Measurements from ENCODE around the gene HM13. TPM values are rescaled to one million over a fixed set of nuclear protein-coding genes. Genes with fewer than 3 reads are reported as not detected.
A peak's percentile ranks its signal among the peaks of the same experiment; 100 is the strongest.
"Not testable (repeated sequence)": the region's sequence is repeated elsewhere in the genome, so short reads cannot be mapped to it uniquely, and the experiment has no call there.

HM13 gene
- total RNA-seq, 2 experiments from 2014 or later: 151 to 152 TPM

DNA sequence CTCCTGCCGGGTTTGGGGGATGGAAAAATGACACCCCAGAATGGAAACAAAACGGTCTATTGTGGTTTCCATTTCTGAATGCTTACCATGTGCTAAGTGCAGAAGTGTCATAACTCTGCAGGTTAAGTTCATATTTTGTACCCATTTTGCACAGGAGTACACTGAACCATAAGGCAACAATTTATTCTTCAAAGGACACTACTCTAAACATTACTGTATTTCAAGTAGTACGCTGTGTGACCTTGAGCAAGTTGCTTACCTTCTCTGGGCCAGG, 81.1 kb downstream of the HM13 start:
- DNase-seq: no peak
- no peaks in the 10 kb centered on the region for H3K4me1 Mint-ChIP-seq
- no peaks in the 10 kb centered on the region for H3K36me3 Mint-ChIP-seq
- H3K27ac Mint-ChIP-seq: no peak overlapping the region
- H3K9me3 Mint-ChIP-seq (ENCODE audit: low read depth): no peaks in the 10 kb centered on the region
- ATAC-seq: no peak
- CTCF ChIA-PET: interaction anchor here (2.7 kb wide), 1 partner anchor 18 kb away, joined by 14 read pairs; no protein-coding TSS in a partner anchor
- H3K4me3 Mint-ChIP-seq: no peak overlapping the region
- H3K27me3 Mint-ChIP-seq: peaks cover 36% of the 10 kb centered on the region

- H3K4me1 Mint-ChIP-seq: no peaks in the 10 kb centered on the region
- peaks cover 36% of the 10 kb centered on the region for H3K27me3 Mint-ChIP-seq
- H3K9me3 Mint-ChIP-seq (ENCODE audit: low read depth): no peaks in the 10 kb centered on the region
- no peaks in the 10 kb centered on the region for H3K36me3 Mint-ChIP-seq
- H3K4me3 Mint-ChIP-seq: no peak overlapping the region
- DNase-seq (no peak), ATAC-seq (no peak)
- no peak overlapping the region for H3K27ac Mint-ChIP-seq
- CTCF ChIA-PET: interaction anchor here (2.7 kb wide), 1 partner anchor 17 kb away, joined by 14 read pairs; no protein-coding TSS in a partner anchor
Observed at GRCh38 chr20:31595654-31596411, 81.6 kb downstream of the HM13 start.

DNA sequence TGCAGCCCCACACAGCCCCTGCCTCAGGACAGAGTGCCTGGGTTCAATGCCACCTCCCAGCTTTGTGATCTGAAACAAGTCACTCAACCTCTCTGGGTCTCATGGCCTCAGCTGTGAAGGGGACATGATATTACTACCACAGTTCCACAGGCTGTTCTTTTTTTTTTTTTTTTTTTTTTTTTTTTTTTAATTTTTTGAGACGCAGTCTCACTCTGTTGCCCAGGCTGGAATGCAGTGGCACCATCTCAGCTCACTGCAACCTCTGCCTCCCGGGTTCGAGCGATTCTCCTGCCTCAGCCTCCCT, 82.1 kb downstream of the HM13 start:
- H3K27me3 Mint-ChIP-seq: peaks cover 31% of the 10 kb centered on the region
- DNase-seq; H3K4me3 Mint-ChIP-seq; H3K9me3 Mint-ChIP-seq (ENCODE audit: low read depth); H3K36me3 Mint-ChIP-seq; H3K27ac Mint-ChIP-seq; H3K4me1 Mint-ChIP-seq: not testable (repeated sequence)
- ATAC-seq: peak; percentile 12
- CTCF ChIA-PET: interaction anchor here (2.7 kb wide), 1 partner anchor 17 kb away, joined by 14 read pairs; no protein-coding TSS in a partner anchor

DNA sequence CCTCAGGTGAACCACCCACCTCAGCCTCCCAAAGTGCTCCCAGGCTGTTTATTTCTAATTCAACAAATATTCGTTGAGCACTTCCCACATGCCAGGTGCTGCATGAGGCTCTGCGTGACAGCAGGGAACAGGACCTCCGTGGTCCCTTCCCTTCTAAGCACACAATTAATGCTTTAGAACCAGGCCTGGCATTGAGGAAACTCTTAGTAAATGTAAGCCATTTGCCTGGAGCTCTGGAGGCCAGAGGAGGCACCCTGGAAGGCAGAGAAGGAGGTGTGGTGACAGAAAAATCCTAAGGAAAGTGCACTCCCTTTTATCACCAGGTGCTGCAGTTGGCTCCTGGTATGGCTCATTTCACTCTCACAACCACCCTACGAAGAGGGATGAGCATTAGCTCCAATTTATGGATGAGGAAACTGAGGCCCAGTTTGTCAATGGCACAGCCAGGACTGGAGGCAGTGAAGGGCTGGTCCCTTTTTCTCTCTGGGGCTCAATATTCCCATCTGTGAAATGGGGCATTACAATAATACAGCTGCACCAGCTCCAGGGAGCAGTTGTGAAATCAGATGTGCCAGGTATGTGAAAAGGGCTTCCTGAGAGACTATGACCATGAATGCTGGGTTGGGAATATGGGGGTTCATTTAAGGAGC, 82.7 kb downstream of the HM13 start:
- Mint-ChIP-seq H3K4me3 (no peak overlapping the region), H3K27ac (no peak overlapping the region), H3K36me3 (no peaks in the 10 kb centered on the region), H3K4me1 (no peaks in the 10 kb centered on the region), H3K27me3 (peaks cover 32% of the 10 kb centered on the region), H3K9me3 (ENCODE audit: low read depth) (no peaks in the 10 kb centered on the region)
- ATAC-seq (no peak), DNase-seq (no peak)
- CTCF ChIA-PET: interaction anchor here (1.5 to 2.7 kb wide), 2 partner anchors 10 to 16 kb away, joined by 3 to 14 read pairs; no protein-coding TSS in a partner anchor

DNA sequence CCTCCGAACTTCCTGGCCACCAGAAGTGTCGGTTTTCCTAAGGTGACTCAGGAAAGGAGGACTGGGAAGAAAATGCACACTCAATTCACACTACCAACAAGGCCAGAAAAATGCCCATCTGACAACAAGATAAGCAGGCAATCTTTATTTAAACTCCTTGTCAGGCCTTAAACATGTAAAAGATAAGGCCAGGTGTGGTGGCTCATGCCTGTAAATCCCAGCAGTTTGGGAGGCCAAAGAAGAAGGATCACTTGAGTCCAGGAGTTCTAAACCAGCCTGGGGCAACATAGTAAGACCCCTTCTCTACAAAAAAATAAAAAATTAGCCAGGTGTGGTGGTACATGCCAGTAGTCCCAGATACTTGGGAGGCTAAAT, 83.2 kb downstream of the HM13 start:
- no peak for DNase-seq
- no peak for ATAC-seq
- Mint-ChIP-seq H3K4me3 (no peak overlapping the region), H3K27ac (no peak overlapping the region), H3K27me3 (peaks cover 36% of the 10 kb centered on the region), H3K9me3 (ENCODE audit: low read depth) (no peaks in the 10 kb centered on the region), H3K36me3 (no peaks in the 10 kb centered on the region), H3K4me1 (peaks cover 1% of the 10 kb centered on the region)
- CTCF ChIA-PET: interaction anchor here (0.6 to 3.5 kb wide), 4 partner anchors 9 to 50 kb away, joined by 3 to 15 read pairs (median 8); a partner anchor contains a TSS

DNA sequence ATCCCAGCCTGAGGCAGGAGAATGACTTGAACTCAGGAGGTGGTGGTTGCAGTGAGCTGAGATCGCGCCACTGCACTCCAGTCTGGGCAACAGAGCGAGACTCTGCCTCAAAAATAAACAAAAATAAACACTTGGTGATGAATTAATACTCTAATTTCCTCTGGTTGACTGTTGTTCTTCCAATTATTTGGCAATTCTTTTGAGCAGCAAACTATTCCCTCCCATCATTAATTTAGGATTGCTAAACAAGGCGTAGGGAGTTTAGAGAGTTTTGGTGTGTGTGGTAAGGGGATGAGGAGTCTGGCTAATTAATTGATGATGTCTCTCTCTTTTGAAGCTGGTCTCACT, 88.2 kb downstream of the HM13 start:
- no peak overlapping the region for H3K27ac Mint-ChIP-seq
- no peaks in the 10 kb centered on the region for H3K9me3 Mint-ChIP-seq (ENCODE audit: low read depth)
- no peak for ATAC-seq
- CTCF ChIA-PET: interaction anchor here (0.9 to 22.6 kb wide), 4 partner anchors 10 to 122 kb away, joined by 4 to 1101 read pairs (median 46); partner anchors contain the start of gene BCL2L1
- H3K27me3 Mint-ChIP-seq: peaks cover 63% of the 10 kb centered on the region
- peaks cover 30% of the 10 kb centered on the region for H3K4me1 Mint-ChIP-seq
- H3K4me3 Mint-ChIP-seq: no peak overlapping the region
- no peaks in the 10 kb centered on the region for H3K36me3 Mint-ChIP-seq
- no peak for DNase-seq

- DNase-seq (peak; percentile 91), ATAC-seq (peak; percentile 74)
- Mint-ChIP-seq H3K36me3 (no peaks in the 10 kb centered on the region), H3K27ac (peak overlapping the region; percentile 49), H3K9me3 (ENCODE audit: low read depth) (no peaks in the 10 kb centered on the region), H3K27me3 (peaks cover 65% of the 10 kb centered on the region), H3K4me1 (peaks cover 30% of the 10 kb centered on the region), H3K4me3 (peak overlapping the region; percentile 21)
- CTCF ChIA-PET: interaction anchor here (0.9 to 22.6 kb wide), 4 partner anchors 10 to 121 kb away, joined by 4 to 1101 read pairs (median 46); partner anchors contain the start of gene BCL2L1
Observed at GRCh38 chr20:31602779-31603441, 88.7 kb downstream of the HM13 start.

- Mint-ChIP-seq H3K27ac (peak overlapping the region; percentile 47), H3K9me3 (ENCODE audit: low read depth) (no peaks in the 10 kb centered on the region), H3K4me1 (peaks cover 30% of the 10 kb centered on the region), H3K27me3 (peaks cover 66% of the 10 kb centered on the region), H3K36me3 (no peaks in the 10 kb centered on the region), H3K4me3 (peak overlapping the region; percentile 78)
- CTCF ChIA-PET: interaction anchor here (1.0 to 22.6 kb wide), 6 partner anchors 9 to 120 kb away, joined by 3 to 1101 read pairs (median 8); no protein-coding TSS in a partner anchor
- DNase-seq (peak; percentile 86), ATAC-seq (peak; percentile 41)
Observed at GRCh38 chr20:31603822-31604566, 89.8 kb downstream of the HM13 start.

DNA sequence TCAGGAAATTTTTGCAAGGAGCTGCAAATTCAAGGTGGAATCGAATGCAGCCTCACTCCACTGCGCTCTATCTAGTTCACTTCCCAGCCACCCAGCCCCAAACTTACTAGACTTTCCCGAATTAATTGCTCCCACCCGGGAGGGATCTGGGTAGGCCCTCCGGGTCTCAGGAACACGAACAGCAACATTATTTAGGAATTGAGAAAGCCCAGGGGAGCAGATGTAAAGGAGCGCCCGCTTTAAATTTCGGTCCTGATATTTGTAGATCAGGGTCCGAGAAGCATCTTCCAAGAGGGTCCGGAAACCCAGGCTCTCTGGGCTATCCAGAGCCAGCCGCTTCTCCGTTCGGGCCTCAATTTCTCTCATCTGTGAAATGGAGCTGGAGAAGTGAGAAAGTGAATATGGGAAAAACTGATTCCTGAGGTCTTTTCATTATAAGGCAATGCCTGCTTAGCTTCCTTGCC, 90.4 kb downstream of the HM13 start:
- Mint-ChIP-seq H3K27ac (no peak overlapping the region), H3K36me3 (no peaks in the 10 kb centered on the region), H3K9me3 (ENCODE audit: low read depth) (no peaks in the 10 kb centered on the region), H3K4me1 (peaks cover 30% of the 10 kb centered on the region), H3K27me3 (peaks cover 70% of the 10 kb centered on the region), H3K4me3 (peak overlapping the region; percentile 78)
- CTCF ChIA-PET: interaction anchor here (1.0 to 22.6 kb wide), 8 partner anchors 8 to 119 kb away, joined by 3 to 1101 read pairs (median 5); no protein-coding TSS in a partner anchor
- ATAC-seq: no peak
- DNase-seq: no peak

GRCh38 chr20:31605031-31605901, 91.0 kb downstream of the HM13 start, which contains the start of gene ID1:
ID1 (plus strand) TSS chr20:31605289; CDS start chr20:31605388, 99 bp downstream.
- CTCF ChIA-PET: interaction anchor here (1.0 to 22.6 kb wide), 7 partner anchors 8 to 118 kb away, joined by 3 to 1101 read pairs (median 6); no protein-coding TSS in a partner anchor
- DNase-seq: peak; percentile 89
- Mint-ChIP-seq H3K4me3 (peak within 1 kb of the TSS; percentile 78), H3K36me3 (no peaks in the 10 kb centered on the region), H3K9me3 (ENCODE audit: low read depth) (no peaks in the 10 kb centered on the region), H3K27ac (peak within 1 kb of the TSS; percentile 47), H3K4me1 (peaks cover 30% of the 10 kb centered on the region), H3K27me3 (peaks cover 75% of the 10 kb centered on the region)
- peak; percentile 89 for ATAC-seq

GRCh38 chr20:31605902-31606803, 91.9 kb downstream of the HM13 start:
- H3K4me3 Mint-ChIP-seq: peak overlapping the region; percentile 78

More at GRCh38 chr20:31605902-31606803, 91.9 kb downstream of the HM13 start:
- no peaks in the 10 kb centered on the region for H3K9me3 Mint-ChIP-seq (ENCODE audit: low read depth)
- peaks cover 78% of the 10 kb centered on the region for H3K27me3 Mint-ChIP-seq
- peak; percentile 44 for DNase-seq
- ATAC-seq: no peak
- CTCF ChIA-PET: interaction anchor here (1.3 to 22.6 kb wide), 7 partner anchors 7 to 118 kb away, joined by 3 to 1101 read pairs (median 6); no protein-coding TSS in a partner anchor
- peaks cover 30% of the 10 kb centered on the region for H3K4me1 Mint-ChIP-seq
- H3K27ac Mint-ChIP-seq: no peak overlapping the region
- no peaks in the 10 kb centered on the region for H3K36me3 Mint-ChIP-seq
